ENCODE data around the gene CLCN3. TPM values are rescaled to one million over a fixed set of nuclear protein-coding genes. Genes with fewer than 3 reads are reported as not detected.
A peak's percentile ranks its signal among the peaks of the same experiment; 100 is the strongest.

Gene CLCN3
- total and polyA plus RNA-seq, 2 experiments from 2014 or later, result 10.9 to 22.9 TPM

- Histone ChIP-seq H3K27ac (ENCODE audit: low read depth) (no peak overlapping the region), H3K79me2 (replicated peaks; ENCODE audit: insufficient read depth) (peaks cover 37% of the 10 kb centered on the region), H4K20me1 (replicated peaks; ENCODE audit: insufficient read depth) (no peaks in the 10 kb centered on the region), H3K4me1 (ENCODE audit: insufficient read depth) (peaks cover 18% of the 10 kb centered on the region), H3K27me3 (ENCODE audit: insufficient read depth) (no peaks in the 10 kb centered on the region), H3K36me3 (ENCODE audit: insufficient read depth) (peaks cover 5% of the 10 kb centered on the region; the same call in 1 of the 2 replicates), H3K4me2 (no peak overlapping the region), H2AFZ (no peak overlapping the region), H3K4me3 (no peak overlapping the region), H3K9me2 (ENCODE audit: insufficient read depth) (no peaks in the 10 kb centered on the region), H3F3A (replicated peaks; ENCODE audit: low read depth) (no peaks in the 10 kb centered on the region)
- H3K27me3 Mint-ChIP-seq (ENCODE audit: insufficient read depth, low read depth, poor library complexity), result no peaks in the 10 kb centered on the region
- H3K27ac Mint-ChIP-seq, result peak overlapping the region; percentile 49; the same call in 1 of the 2 replicates
- peaks cover 18% of the 10 kb centered on the region for H3K36me3 Mint-ChIP-seq (ENCODE audit: low read depth)
- TF ChIP-seq ZNF331 (CRISPR knock-in tag; IDR thresholded peaks at IDR 0.05; ENCODE audit: low read depth) (no peak), EZH2phosphoT487 (IDR thresholded peaks at IDR 0.05; ENCODE audit: unreplicated experiment) (no peak), CREB1 (CRISPR knock-in tag; IDR thresholded peaks at IDR 0.05; ENCODE audit: low read depth) (no peak), JUNB (IDR thresholded peaks at IDR 0.05; ENCODE audit: unreplicated experiment) (no peak), ZNF462 (CRISPR knock-in tag; IDR thresholded peaks at IDR 0.05) (no peak), ZNF114 (CRISPR knock-in tag; IDR thresholded peaks at IDR 0.05) (no peak)
- ATAC-seq (no peak), DNase-seq (ENCODE audit: low spot score) (no peak)
- H3K9me3 Mint-ChIP-seq, result peaks cover 9% of the 10 kb centered on the region; the same call in 2 of the 3 replicates
- H3K4me1 Mint-ChIP-seq, result peaks cover 23% of the 10 kb centered on the region; the same call in 2 of the 3 replicates
- no peak overlapping the region for H3K4me3 Mint-ChIP-seq
Measured at GRCh38 chr4:169662206-169662605, 41.8 kb downstream of the CLCN3 start.

GRCh38 chr4:169663402-169663801 is 43.0 kb downstream of the CLCN3 start:
- Histone ChIP-seq H3K4me3 (no peak overlapping the region), H3K9me2 (ENCODE audit: insufficient read depth) (no peaks in the 10 kb centered on the region), H3K27ac (ENCODE audit: low read depth) (no peak overlapping the region), H3F3A (replicated peaks; ENCODE audit: low read depth) (no peaks in the 10 kb centered on the region), H3K79me2 (replicated peaks; ENCODE audit: insufficient read depth) (peaks cover 40% of the 10 kb centered on the region), H3K27me3 (ENCODE audit: insufficient read depth) (no peaks in the 10 kb centered on the region), H2AFZ (no peak overlapping the region), H3K36me3 (ENCODE audit: insufficient read depth) (peaks cover 5% of the 10 kb centered on the region; the same call in 1 of the 2 replicates), H3K4me1 (ENCODE audit: insufficient read depth) (peaks cover 18% of the 10 kb centered on the region), H3K4me2 (no peak overlapping the region), H4K20me1 (replicated peaks; ENCODE audit: insufficient read depth) (no peaks in the 10 kb centered on the region)
- ATAC-seq (no peak), DNase-seq (ENCODE audit: low spot score) (no peak)
- H3K27me3 Mint-ChIP-seq (ENCODE audit: insufficient read depth, low read depth, poor library complexity), result no peaks in the 10 kb centered on the region
- peaks cover 19% of the 10 kb centered on the region; the same call in 2 of the 3 replicates for H3K4me1 Mint-ChIP-seq
- no peak overlapping the region for H3K27ac Mint-ChIP-seq
- peaks cover 30% of the 10 kb centered on the region for H3K36me3 Mint-ChIP-seq (ENCODE audit: low read depth)
- TF ChIP-seq ZNF331 (CRISPR knock-in tag; IDR thresholded peaks at IDR 0.05; ENCODE audit: low read depth) (no peak), NANOG (IDR thresholded peaks at IDR 0.05; ENCODE audit: borderline replicate concordance) (no peak), CREB1 (CRISPR knock-in tag; IDR thresholded peaks at IDR 0.05; ENCODE audit: low read depth) (no peak), ETS1 (IDR thresholded peaks at IDR 0.05) (no peak), CTCF (conservative IDR thresholded peaks at IDR 0.05; ENCODE audit: low read depth in 2 of 2) (no peak), EZH2phosphoT487 (IDR thresholded peaks at IDR 0.05; ENCODE audit: unreplicated experiment) (no peak), JUNB (IDR thresholded peaks at IDR 0.05; ENCODE audit: unreplicated experiment) (no peak)
- no peak overlapping the region for H3K4me3 Mint-ChIP-seq
- peaks cover 17% of the 10 kb centered on the region; the same call in 2 of the 3 replicates for H3K9me3 Mint-ChIP-seq

Measured in GM23338 (cell line).